CD1c-positive myeloid dendritic cell (primary cell): ENCODE data around the gene FAM171A2.

Experiments used
- DNase-seq: peaks from one replicate; pipeline ENCODE4 v3.0.0-alpha.2; 2016; ENCODE audit errors: extremely low spot score

Gene FAM171A2

GRCh38 chr17:44361292-44362260 is 2.1 kb downstream of the FAM171A2 start:
- no peak for DNase-seq

GRCh38 chr17:44360826-44361225 is 2.8 kb downstream of the FAM171A2 start:
- no peak for DNase-seq

- DNase-seq: no peak
Observed at GRCh38 chr17:44360144-44360533, 3.5 kb downstream of the FAM171A2 start.

- no peak for DNase-seq
Observed at GRCh38 chr17:44359458-44360143, 4.1 kb downstream of the FAM171A2 start.

GRCh38 chr17:44359006-44359405 is 4.6 kb downstream of the FAM171A2 start:
- DNase-seq: no peak

- no peak for DNase-seq
Observed at GRCh38 chr17:44358066-44358465, 5.6 kb downstream of the FAM171A2 start.

GRCh38 chr17:44356241-44356640 is 7.4 kb downstream of the FAM171A2 start:
- DNase-seq: no peak

- no peak for DNase-seq
Observed at GRCh38 chr17:44355642-44356099, 8.0 kb downstream of the FAM171A2 start.

GRCh38 chr17:44354582-44355561 is 8.8 kb downstream of the FAM171A2 start:
- no peak for DNase-seq

GRCh38 chr17:44353672-44354331 is 9.9 kb downstream of the FAM171A2 start:
- peak; percentile 57 for DNase-seq

GRCh38 chr17:44352828-44353671 is 10.6 kb downstream of the FAM171A2 start:
- no peak for DNase-seq

- no peak for DNase-seq
Observed at GRCh38 chr17:44351961-44352827, 11.5 kb downstream of the FAM171A2 start.

GRCh38 chr17:44351464-44351863 is 12.2 kb downstream of the FAM171A2 start:
- DNase-seq: no peak

- peak; percentile 72 for DNase-seq
Observed at GRCh38 chr17:44350733-44351226, 12.9 kb downstream of the FAM171A2 start.

GRCh38 chr17:44349553-44350070 is 14.0 kb downstream of the FAM171A2 start:
- no peak for DNase-seq

GRCh38 chr17:44348988-44349364 is 14.7 kb downstream of the FAM171A2 start:
- no peak for DNase-seq

- DNase-seq: peak; percentile 95
Observed at GRCh38 chr17:44348234-44348987, 15.2 kb downstream of the FAM171A2 start.
